Activated naive CD4-positive, alpha-beta T cell treated with anti-CD3 and anti-CD28 coated beads, Interleukin-2, amount 50 U/mL, for 72 hours (primary cell): ENCODE data around the gene NOS2. TPM values are rescaled to one million over a fixed set of nuclear protein-coding genes. Genes with fewer than 3 reads are reported as not detected.
"Not testable (repeated sequence)": the region's sequence is repeated elsewhere in the genome, so short reads cannot be mapped to it uniquely, and the experiment has no call there.

Experiments
- ATAC-seq, 2 donors: fragments of 150-1000 bp; cut with Tn5 transposase; 2 replicates each; pipeline ENCODE4 v1.10.0; 2021; ENCODE audit warnings: mild to moderate bottlenecking in 2 of 2, moderate library complexity in 2 of 2
- DNase-seq, 2 donors: peaks; one replicate each; pipeline ENCODE4 v3.0.0; 2021 to 2022; ENCODE audit warnings: low spot score in 2 of 2
- H3K27ac Mint-ChIP-seq, 2 donors: one replicate each; pipeline ENCODE4 v1.8.0; 2022; ENCODE audit warnings: mild to moderate bottlenecking in 2 of 2, mixed read lengths in 2 of 2
- H3K36me3 Mint-ChIP-seq, 2 donors: one replicate each; pipeline ENCODE4 v1.8.0; 2022; ENCODE audit warnings: mixed read lengths in 2 of 2
- H3K9me3 Mint-ChIP-seq, 2 donors: one replicate each; pipeline ENCODE4 v1.8.0; 2022; ENCODE audit warnings: mixed read lengths in 2 of 2
- total RNA-seq, 2 donors: library from RNA; stranded (reverse); gene quantifications; one replicate each; pipeline ENCODE4 v1.2.3, GENCODE V29; 2022

NOS2 gene
- total RNA-seq, 2 donors from 2014 or later: not detected

GRCh38 chr17:27776882-27777624 lies 23.3 kb downstream of the NOS2 start:
- Mint-ChIP-seq H3K36me3 (no peaks in the 10 kb centered on the region), H3K9me3 (no peaks in the 10 kb centered on the region), H3K27ac (peak overlapping the region in 1 of 2 donors; percentile 29)
- DNase-seq (no peak), ATAC-seq (no peak)

DNA sequence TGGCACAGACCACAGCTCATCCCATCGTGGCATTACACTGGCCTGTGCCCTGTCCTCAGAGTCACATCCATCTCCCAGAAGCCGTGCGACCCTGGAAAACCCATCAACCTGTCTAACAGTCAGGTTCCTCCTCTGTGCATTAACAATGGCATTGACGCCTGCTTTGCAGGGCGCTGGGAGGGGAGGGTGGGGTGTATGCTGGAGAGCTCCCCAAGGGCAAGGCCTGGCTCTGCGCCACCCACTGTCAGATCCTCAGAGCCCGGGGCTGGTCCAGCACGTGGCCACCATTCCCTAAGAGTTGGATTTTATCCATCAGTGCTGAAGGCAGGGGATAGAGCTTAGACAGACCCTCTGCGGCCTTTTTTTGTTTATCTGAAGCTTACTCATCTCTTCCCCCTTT lies 28.7 kb downstream of the NOS2 start:
- DNase-seq (no peak), ATAC-seq (no peak)
- Mint-ChIP-seq H3K9me3 (no peaks in the 10 kb centered on the region), H3K36me3 (no peaks in the 10 kb centered on the region), H3K27ac (no peak overlapping the region)

DNA sequence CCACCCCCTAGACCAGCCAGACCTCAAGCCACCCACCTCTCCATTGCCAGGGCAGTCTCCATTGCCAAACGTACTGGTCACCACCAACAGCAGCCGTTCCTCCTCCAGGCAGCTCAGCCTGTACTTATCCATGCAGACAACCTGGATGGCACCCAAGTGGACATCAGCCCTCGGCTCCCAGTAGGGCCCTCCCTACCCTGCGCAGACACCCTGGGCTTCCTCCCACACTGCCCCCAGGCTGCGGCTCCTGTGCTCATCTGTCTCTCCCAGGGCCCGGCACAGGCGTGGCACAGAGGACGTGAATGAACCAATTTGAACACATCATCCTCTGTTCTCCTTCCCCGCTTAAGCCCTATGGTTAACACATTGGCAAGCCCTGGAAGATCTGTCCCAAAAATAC lies 29.5 kb downstream of the NOS2 start:
- no peak for ATAC-seq
- H3K27ac Mint-ChIP-seq: no peak overlapping the region
- DNase-seq: no peak
- H3K9me3 Mint-ChIP-seq: no peaks in the 10 kb centered on the region
- no peaks in the 10 kb centered on the region for H3K36me3 Mint-ChIP-seq

DNA sequence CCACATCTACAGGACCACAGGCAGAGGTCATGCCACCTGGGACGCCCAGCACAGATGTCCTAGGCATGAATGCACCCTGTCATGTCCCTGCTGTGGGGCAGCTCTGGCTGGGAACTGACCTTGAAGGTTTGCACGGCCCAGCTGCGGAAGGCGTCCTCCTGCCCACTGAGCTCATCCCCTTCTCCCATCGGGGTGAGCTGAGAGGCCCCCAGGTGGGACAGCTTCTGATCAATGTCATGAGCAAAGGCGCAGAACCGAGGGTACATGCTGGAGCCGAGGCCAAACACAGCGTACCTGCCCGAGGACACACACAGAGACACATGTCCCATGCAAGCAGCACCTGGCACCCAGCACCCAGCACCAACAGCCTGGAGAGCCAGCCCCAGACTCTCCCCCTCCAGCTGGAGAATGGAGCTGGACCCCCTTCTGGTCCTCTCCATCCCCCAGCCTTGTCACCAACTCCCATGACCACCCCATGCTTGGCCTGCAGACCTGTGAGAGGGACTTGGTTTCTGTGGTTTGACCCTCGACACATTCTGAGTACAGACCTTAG lies 31.4 kb downstream of the NOS2 start:
- Mint-ChIP-seq H3K27ac (no peak overlapping the region), H3K36me3 (no peaks in the 10 kb centered on the region), H3K9me3 (no peaks in the 10 kb centered on the region)
- no peak for ATAC-seq
- no peak for DNase-seq

GRCh38 chr17:27766438-27766837 lies 33.9 kb downstream of the NOS2 start:
- no peaks in the 10 kb centered on the region for H3K36me3 Mint-ChIP-seq
- peak in 1 of 2 donors; percentile 51 for ATAC-seq
- DNase-seq: no peak
- H3K9me3 Mint-ChIP-seq: no peaks in the 10 kb centered on the region
- H3K27ac Mint-ChIP-seq: no peak overlapping the region

DNA sequence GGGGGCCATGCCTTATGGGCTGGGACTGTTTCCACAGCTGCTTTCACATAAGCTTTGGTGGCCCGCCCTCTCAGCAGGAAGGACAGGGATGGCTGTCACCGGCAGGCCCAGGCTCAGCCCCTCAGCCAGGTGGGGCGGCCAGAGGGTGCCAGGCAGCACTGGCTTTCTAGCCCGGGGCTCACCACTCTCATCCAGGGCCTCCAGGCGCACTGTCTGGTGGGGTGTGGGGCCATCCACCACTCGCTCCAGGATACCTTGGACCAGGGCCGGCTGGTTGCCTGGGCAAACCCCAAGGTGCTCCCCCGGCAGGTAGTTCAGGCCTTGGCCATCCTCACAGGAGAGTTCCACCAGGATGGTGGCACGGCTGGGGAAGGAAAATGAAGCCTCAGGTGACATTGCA lies 35.0 kb downstream of the NOS2 start:
- ATAC-seq (no peak), DNase-seq (no peak)
- Mint-ChIP-seq H3K9me3 (no peaks in the 10 kb centered on the region), H3K27ac (no peak overlapping the region), H3K36me3 (no peaks in the 10 kb centered on the region)

DNA sequence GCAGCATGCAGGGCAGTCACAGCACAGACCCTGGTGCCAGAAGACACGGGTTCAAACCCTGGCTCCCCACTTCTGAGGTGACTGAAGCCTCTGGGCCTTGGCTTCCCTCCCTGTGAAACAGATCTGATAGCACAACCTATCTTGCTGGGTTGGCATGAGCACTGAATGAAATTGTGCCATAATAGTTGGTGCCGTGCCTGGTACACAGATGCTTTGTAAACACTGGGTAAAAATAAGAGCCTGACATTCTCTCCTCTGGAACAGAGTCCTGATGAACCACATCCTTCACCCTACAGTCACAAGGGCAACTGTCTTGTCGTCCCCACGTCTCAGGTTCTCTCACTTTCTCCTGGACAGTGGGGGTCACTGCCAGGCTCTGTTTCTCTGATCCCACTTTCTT lies 35.7 kb downstream of the NOS2 start:
- no peak for ATAC-seq
- no peaks in the 10 kb centered on the region for H3K36me3 Mint-ChIP-seq
- H3K27ac Mint-ChIP-seq: no peak overlapping the region
- H3K9me3 Mint-ChIP-seq: no peaks in the 10 kb centered on the region
- no peak for DNase-seq

- Mint-ChIP-seq H3K9me3 (no peaks in the 10 kb centered on the region), H3K36me3 (no peaks in the 10 kb centered on the region), H3K27ac (no peak overlapping the region)
- DNase-seq (peak in 1 of 2 donors; percentile 27), ATAC-seq (no peak)
These were observed 37.6 kb downstream of the NOS2 start for GRCh38 chr17:27762527-27763305.

GRCh38 chr17:27760931-27761330 lies 39.4 kb downstream of the NOS2 start:
- ATAC-seq, H3K9me3 Mint-ChIP-seq, H3K36me3 Mint-ChIP-seq, DNase-seq, H3K27ac Mint-ChIP-seq: not testable (repeated sequence)

GRCh38 chr17:27760069-27760885 lies 40.1 kb downstream of the NOS2 start:
- Mint-ChIP-seq H3K36me3 (no peaks in the 10 kb centered on the region), H3K27ac (no peak overlapping the region), H3K9me3 (no peaks in the 10 kb centered on the region)
- DNase-seq (peak; percentile 62 to 80), ATAC-seq (peak; percentile 68 to 74)

- no peaks in the 10 kb centered on the region for H3K36me3 Mint-ChIP-seq
- no peak for DNase-seq
- no peaks in the 10 kb centered on the region for H3K9me3 Mint-ChIP-seq
- no peak overlapping the region for H3K27ac Mint-ChIP-seq
- no peak for ATAC-seq
These were observed 40.8 kb downstream of the NOS2 start for GRCh38 chr17:27759528-27759927.

DNA sequence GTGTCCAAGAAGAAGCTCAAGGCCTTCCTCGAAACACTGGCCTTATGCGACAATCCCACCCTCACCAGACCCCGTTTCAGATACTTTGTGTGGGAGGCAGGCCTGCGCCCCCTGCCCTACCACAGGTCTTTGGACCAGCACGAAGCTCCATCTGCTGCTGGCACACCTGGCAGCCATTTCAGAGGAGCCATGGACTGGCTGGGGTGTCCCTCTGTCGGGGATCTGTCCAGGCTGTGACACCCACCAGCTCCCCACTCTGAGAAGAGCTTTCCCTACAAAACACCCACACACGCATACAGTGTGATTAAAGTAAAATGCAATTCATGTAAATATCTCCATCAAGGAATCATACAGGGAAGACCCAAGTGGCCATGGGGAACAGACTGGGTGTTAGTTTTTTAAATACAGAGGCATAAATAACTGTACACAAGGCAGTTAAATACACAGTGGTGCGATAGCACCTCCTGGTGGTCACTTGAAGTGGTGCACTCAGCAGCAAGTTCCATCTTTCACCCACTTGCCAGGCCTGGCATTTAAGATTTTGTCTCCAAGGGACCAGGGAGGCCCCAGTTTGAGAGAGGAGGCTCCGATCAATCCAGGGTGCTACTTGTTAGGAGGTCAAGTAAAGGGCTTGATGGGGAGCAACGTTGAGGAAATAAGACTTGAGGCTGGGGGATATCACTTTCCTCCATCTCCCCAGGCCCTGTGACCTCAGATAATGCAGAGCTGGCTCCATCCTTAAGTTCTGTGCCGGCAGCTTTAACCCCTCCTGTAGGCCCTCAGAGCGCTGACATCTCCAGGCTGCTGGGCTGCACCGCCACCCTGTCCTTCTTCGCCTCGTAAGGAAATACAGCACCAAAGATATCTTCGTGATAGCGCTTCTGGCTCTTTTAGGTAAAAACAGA lies 43.6 kb downstream of the NOS2 start:
- peak in 1 of 2 donors; percentile 28 for ATAC-seq
- Mint-ChIP-seq H3K9me3 (no peaks in the 10 kb centered on the region), H3K27ac (no peak overlapping the region), H3K36me3 (no peaks in the 10 kb centered on the region)
- DNase-seq: peak; percentile 58 to 72

- H3K9me3 Mint-ChIP-seq: no peaks in the 10 kb centered on the region
- H3K36me3 Mint-ChIP-seq: no peaks in the 10 kb centered on the region
- H3K27ac Mint-ChIP-seq: no peak overlapping the region
- ATAC-seq (no peak), DNase-seq (peak in 1 of 2 donors; percentile 26)
These were observed 44.4 kb downstream of the NOS2 start for GRCh38 chr17:27755706-27756466.

DNA sequence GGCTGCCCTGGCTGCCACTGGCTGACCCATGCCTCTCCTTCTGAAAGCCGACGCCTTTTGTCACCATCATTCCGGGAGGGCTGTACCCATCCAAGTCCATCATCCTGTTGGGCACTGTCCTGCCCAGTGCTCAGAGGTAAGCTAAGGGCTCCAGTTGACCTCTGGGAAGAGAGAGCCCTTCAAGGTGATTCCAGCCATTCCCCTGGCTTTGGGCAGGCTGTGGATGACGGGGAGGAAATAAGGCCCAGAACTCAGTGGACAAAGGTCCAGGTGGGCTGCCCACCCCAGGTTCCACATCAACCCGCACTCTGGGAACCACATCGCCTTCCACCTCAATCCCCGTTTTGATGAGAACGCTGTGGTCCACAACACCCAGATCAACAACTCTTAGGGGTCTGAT lies 45.8 kb downstream of the NOS2 start:
- no peaks in the 10 kb centered on the region for H3K36me3 Mint-ChIP-seq
- H3K9me3 Mint-ChIP-seq: no peaks in the 10 kb centered on the region
- DNase-seq (no peak), ATAC-seq (no peak)
- no peak overlapping the region for H3K27ac Mint-ChIP-seq

DNA sequence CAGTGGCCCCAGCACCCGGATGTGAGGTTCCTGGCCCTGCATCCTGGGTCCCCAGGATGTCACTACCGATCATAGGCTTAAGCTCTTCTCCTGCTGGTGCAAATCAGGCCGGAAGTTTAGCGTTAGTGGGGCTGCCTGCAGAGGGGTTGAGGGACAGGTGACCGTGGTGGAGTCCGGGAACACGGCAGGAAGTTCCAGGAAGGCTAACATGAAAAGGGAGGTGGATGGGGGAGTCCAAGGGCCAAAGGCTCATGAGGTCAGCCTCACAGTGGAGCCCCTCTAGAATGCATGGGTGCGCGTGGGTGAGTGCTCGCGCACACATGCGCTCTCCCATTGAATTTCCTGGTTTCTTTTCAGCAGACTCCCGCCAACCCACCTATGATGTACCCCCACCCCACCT lies 46.6 kb downstream of the NOS2 start:
- not testable (repeated sequence) for H3K27ac Mint-ChIP-seq, ATAC-seq

More for the DNA sequence above, 46.6 kb downstream of the NOS2 start:
- not testable (repeated sequence) for H3K36me3 Mint-ChIP-seq, H3K9me3 Mint-ChIP-seq
- DNase-seq: peak in 1 of 2 donors; percentile 34
